ENCODE measurements around the gene SMIM41. TPM values are rescaled to one million over a fixed set of nuclear protein-coding genes. Genes with fewer than 3 reads are reported as not detected.

The SMIM41 gene
- total RNA-seq, 1 experiment from 2014 or later = not detected

DNA sequence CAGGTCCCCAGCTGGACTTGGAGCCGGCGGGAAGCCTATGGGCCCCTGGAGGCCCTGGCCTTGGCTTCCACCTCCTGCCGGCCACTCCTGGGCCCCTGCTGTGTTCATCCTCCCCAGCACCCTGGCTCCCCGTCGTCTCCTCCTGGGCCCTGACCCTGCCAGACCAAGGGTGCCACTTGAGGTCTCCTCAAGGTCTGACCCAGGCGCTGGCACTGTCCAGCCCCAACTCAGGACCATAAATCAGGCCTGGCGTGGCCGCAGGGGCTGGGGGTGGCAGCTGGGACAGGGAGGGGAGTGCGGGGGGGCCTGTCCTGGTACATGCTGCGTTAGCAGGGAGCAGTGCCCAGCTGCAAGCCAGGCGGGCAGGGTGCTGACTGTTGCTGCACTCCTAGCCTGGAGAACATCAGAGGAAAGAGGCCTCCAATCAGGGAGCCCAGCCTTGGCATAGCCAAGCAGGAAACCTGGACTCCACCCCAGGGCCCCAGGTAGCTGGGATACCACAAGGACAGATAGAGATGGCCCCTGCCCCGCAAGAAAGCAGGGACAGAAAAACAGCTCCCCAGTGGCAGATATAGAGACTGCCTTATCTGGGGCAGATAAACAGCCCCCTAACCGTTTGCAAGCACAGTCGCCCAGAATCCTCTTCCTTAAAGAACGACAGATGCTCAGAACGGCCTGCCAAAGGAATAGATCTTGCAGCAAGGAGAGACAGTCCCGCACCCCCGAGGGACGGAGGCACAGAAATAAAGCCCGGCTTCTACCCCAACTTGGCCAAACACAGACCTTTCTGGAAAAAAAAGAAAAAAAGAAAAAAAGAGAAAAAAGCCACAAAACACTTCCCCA lies 16.2 kb upstream of the SMIM41 start:
- no peak overlapping the region for H3K4me2 ChIP-seq
- H4K20me1 ChIP-seq (ENCODE audit: insufficient read depth) = no peaks in the 10 kb centered on the region
- H3K9me2 ChIP-seq (ENCODE audit: insufficient read depth) = no peaks in the 10 kb centered on the region
- H3K36me3 ChIP-seq (ENCODE audit: low read depth) = no peaks in the 10 kb centered on the region
- no peak for TF ChIP-seq EZH2 (IDR thresholded peaks at IDR 0.05; ENCODE audit: low read depth)
- TF ChIP-seq, protein P1, sequence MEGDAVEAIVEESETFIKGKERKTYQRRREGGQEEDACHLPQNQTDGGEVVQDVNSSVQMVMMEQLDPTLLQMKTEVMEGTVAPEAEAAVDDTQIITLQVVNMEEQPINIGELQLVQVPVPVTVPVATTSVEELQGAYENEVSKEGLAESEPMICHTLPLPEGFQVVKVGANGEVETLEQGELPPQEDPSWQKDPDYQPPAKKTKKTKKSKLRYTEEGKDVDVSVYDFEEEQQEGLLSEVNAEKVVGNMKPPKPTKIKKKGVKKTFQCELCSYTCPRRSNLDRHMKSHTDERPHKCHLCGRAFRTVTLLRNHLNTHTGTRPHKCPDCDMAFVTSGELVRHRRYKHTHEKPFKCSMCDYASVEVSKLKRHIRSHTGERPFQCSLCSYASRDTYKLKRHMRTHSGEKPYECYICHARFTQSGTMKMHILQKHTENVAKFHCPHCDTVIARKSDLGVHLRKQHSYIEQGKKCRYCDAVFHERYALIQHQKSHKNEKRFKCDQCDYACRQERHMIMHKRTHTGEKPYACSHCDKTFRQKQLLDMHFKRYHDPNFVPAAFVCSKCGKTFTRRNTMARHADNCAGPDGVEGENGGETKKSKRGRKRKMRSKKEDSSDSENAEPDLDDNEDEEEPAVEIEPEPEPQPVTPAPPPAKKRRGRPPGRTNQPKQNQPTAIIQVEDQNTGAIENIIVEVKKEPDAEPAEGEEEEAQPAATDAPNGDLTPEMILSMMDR (conservative IDR thresholded peaks at IDR 0.05) = no peak
- H3K27me3 ChIP-seq (ENCODE audit: insufficient read depth, low read depth) = peaks cover 6% of the 10 kb centered on the region; the same call in 1 of the 2 replicates
- no TSS peak for BruUV-seq (replicated peaks)
- H3K4me1 ChIP-seq (replicated peaks; ENCODE audit: insufficient read depth) = no peaks in the 10 kb centered on the region
- no peak for DNase-seq
- H3K79me2 ChIP-seq (ENCODE audit: low read depth) = no peaks in the 10 kb centered on the region
- H3K9me3 ChIP-seq (ENCODE audit: insufficient read depth, low read depth) = no peaks in the 10 kb centered on the region
- intact Hi-C loops (cut with micrococcal nuclease; ENCODE audit: unreplicated experiment) = no loop called here
- no peak overlapping the region for H3K27ac ChIP-seq
- no peaks in the 10 kb centered on the region for H3F3A ChIP-seq (ENCODE audit: insufficient read depth, low read depth)
- H2AFZ ChIP-seq = no peak overlapping the region
- ChIA-PET POLR2A (ENCODE audit: unreplicated experiment) (interaction anchor here (0.5 to 1.1 kb wide), 2 partner anchors 12 to 402 kb away, joined by 3 read pairs; partner anchors contain the start of gene NR4A1), CTCF (interaction anchor here (0.9 kb wide), 1 partner anchor 38 kb away, joined by 3 read pairs; no protein-coding TSS in a partner anchor)
- H3K4me3 ChIP-seq = no peak overlapping the region

DNA sequence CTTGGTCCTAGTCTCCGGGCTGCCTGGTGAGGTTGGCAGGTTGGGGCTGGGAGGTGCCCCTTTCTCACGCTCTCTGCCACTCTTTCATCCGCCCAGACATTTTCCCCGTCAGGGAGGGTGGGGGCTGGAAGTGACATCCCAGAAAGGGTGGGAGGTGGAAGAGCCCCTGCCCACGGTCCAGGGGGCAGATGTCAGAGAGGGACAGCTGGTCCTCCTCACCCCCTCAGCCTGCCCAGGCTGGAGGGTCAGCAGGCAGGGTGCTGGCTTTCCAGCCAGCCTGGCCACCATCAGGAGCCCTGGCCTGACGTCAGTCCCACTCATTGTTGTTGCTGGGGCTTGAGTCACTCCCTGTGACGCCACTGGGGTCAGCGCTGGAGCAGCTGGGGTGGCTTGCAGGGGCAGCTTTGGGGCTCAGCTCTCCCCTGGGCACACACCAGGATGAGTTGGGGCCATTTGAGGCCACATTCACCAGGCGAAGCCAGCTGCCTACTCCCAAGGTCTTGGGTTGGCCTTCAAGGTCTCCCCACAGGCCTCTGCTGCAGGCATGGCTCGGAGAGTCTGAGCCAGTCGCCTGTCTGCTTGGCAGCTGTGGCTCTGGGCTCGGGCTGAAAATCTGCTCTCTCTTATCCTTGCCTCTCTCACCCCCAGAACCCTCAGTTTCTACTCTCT lies 15.4 kb upstream of the SMIM41 start:
- Histone ChIP-seq H3K4me3 (no peak overlapping the region), H3K4me1 (replicated peaks; ENCODE audit: insufficient read depth) (0 out of 2 replicates have a peak, but pooled peaks cover 1% of the 10 kb centered on the region), H2AFZ (no peak overlapping the region), H3F3A (ENCODE audit: insufficient read depth, low read depth) (peaks cover 3% of the 10 kb centered on the region), H3K79me2 (ENCODE audit: low read depth) (no peaks in the 10 kb centered on the region), H4K20me1 (ENCODE audit: insufficient read depth) (no peaks in the 10 kb centered on the region), H3K27me3 (ENCODE audit: insufficient read depth, low read depth) (peaks cover 6% of the 10 kb centered on the region; the same call in 1 of the 2 replicates), H3K27ac (no peak overlapping the region), H3K9me2 (ENCODE audit: insufficient read depth) (no peaks in the 10 kb centered on the region), H3K9me3 (ENCODE audit: insufficient read depth, low read depth) (no peaks in the 10 kb centered on the region), H3K4me2 (no peak overlapping the region), H3K36me3 (ENCODE audit: low read depth) (no peaks in the 10 kb centered on the region)
- BruUV-seq (replicated peaks) = TSS peak; percentile 71
- intact Hi-C loops (cut with micrococcal nuclease; ENCODE audit: unreplicated experiment) = no loop called here
- DNase-seq = peak in 1 of 2 experiments; percentile 52
- ChIA-PET POLR2A (ENCODE audit: unreplicated experiment) (interaction anchor here (0.5 to 0.6 kb wide), 2 partner anchors 401 to 781 kb away, joined by 3 to 14 read pairs; no protein-coding TSS in a partner anchor), CTCF (interaction anchor here (0.5 to 0.9 kb wide), 3 partner anchors 20 to 39 kb away, joined by 3 to 9 read pairs (median 4); no protein-coding TSS in a partner anchor)
- TF ChIP-seq, protein P1 (conservative IDR thresholded peaks at IDR 0.05) = no peak
- no peak for TF ChIP-seq EZH2 (IDR thresholded peaks at IDR 0.05; ENCODE audit: low read depth)

DNA sequence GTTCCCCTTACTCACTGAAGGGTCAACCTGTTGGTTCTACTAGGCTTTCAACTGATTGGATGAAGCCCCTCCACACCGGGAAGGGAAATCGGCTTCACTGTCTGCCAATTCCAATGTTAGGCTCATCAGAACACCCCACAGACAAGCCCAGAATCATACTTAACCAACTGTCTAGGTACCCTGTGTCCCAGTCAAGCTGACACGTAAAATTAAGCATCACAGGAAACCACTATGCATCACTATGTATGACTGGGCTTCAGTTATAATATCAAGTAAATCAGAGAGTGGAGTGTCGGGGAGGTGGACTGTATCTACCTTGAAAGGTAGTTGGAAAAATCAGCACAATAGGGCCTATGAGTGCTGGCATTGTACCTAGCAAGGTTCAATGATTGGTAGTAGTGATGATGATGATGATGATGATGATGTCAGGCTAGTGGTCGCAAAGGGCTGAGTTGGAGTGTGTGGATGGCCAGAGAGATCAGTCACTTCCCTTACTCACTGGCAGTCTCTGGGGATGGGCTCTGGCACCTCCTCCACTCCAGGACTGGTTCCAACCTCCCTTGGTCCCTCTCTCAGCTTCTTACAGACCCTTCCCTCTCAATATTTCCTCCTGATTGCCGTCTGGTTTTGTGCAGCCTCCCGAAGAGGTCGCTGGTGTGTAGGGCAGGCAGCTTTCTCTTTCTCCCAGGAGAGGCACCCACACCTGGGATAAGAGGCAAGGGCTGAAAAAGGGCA lies 13.0 kb upstream of the SMIM41 start:
- Histone ChIP-seq H3K4me3 (no peak overlapping the region), H4K20me1 (ENCODE audit: insufficient read depth) (peaks cover 2% of the 10 kb centered on the region; the same call in 1 of the 2 replicates), H3K27me3 (ENCODE audit: insufficient read depth, low read depth) (peaks cover 6% of the 10 kb centered on the region; the same call in 1 of the 2 replicates), H3K79me2 (ENCODE audit: low read depth) (peaks cover 17% of the 10 kb centered on the region), H3K9me2 (ENCODE audit: insufficient read depth) (no peaks in the 10 kb centered on the region), H2AFZ (no peak overlapping the region), H3F3A (ENCODE audit: insufficient read depth, low read depth) (peaks cover 6% of the 10 kb centered on the region), H3K9me3 (ENCODE audit: insufficient read depth, low read depth) (no peaks in the 10 kb centered on the region), H3K4me1 (replicated peaks; ENCODE audit: insufficient read depth) (peaks cover 11% of the 10 kb centered on the region), H3K27ac (no peak overlapping the region), H3K4me2 (no peak overlapping the region), H3K36me3 (ENCODE audit: low read depth) (no peaks in the 10 kb centered on the region)
- BruUV-seq (replicated peaks) = no TSS peak
- ChIA-PET POLR2A (ENCODE audit: unreplicated experiment) (no interaction called here), CTCF (no interaction called here)
- intact Hi-C loops (cut with micrococcal nuclease; ENCODE audit: unreplicated experiment) = no loop called here
- TF ChIP-seq EZH2 (IDR thresholded peaks at IDR 0.05; ENCODE audit: low read depth) = no peak
- TF ChIP-seq, protein P1 (conservative IDR thresholded peaks at IDR 0.05) = no peak
- no peak for DNase-seq
